ENCODE data around the gene MRPS23.

The MRPS23 gene

GRCh38 chr17:57801044-57801711 is 48.7 kb downstream of the MRPS23 start:
- TF ChIP-seq CTCF (IDR thresholded peaks at IDR 0.05; ENCODE audit: low read depth, low read length, missing control alignments): no peak
- DNase-seq (ENCODE audit: extremely low read depth, low read depth): no peak
- H3K4me3 ChIP-seq (replicated peaks; ENCODE audit: low read depth, low read length): no peak overlapping the region

GRCh38 chr17:57794841-57795240 is 55.0 kb downstream of the MRPS23 start:
- no peak for DNase-seq (ENCODE audit: extremely low read depth, low read depth)
- H3K4me3 ChIP-seq (replicated peaks; ENCODE audit: low read depth, low read length): no peak overlapping the region
- no peak for TF ChIP-seq CTCF (IDR thresholded peaks at IDR 0.05; ENCODE audit: low read depth, low read length, missing control alignments)

- DNase-seq (ENCODE audit: extremely low read depth, low read depth): no peak
- no peak for TF ChIP-seq CTCF (IDR thresholded peaks at IDR 0.05; ENCODE audit: low read depth, low read length, missing control alignments)
- H3K4me3 ChIP-seq (replicated peaks; ENCODE audit: low read depth, low read length): no peak overlapping the region
These were observed 61.1 kb downstream of the MRPS23 start for GRCh38 chr17:57788725-57789124.

GRCh38 chr17:57785022-57785421 is 64.8 kb downstream of the MRPS23 start:
- no peak for DNase-seq (ENCODE audit: extremely low read depth, low read depth)
- no peak for TF ChIP-seq CTCF (IDR thresholded peaks at IDR 0.05; ENCODE audit: low read depth, low read length, missing control alignments)
- no peak overlapping the region for H3K4me3 ChIP-seq (replicated peaks; ENCODE audit: low read depth, low read length)

All from HFF-Myc (cell line).